H9 (cell line): ENCODE measurements around the gene NUP210L. TPM values are rescaled to one million over a fixed set of nuclear protein-coding genes. Genes with fewer than 3 reads are reported as not detected.

Experiments used
- DNase-seq: peaks from one replicate; pipeline ENCODE4 v3.0.0-alpha.2; 2017
- H2AFZ ChIP-seq: one replicate; pipeline ENCODE4 v1.6.1; 2013; ENCODE audit warnings: mild to moderate bottlenecking, low read length, control low read depth, moderate library complexity
- H2AK5ac ChIP-seq: 2 replicates; pipeline ENCODE4 v1.6.1; 2013; ENCODE audit warnings: low read length, control low read depth, mixed read lengths; ENCODE audit not compliant: insufficient read length
- H2BK120ac ChIP-seq: one replicate; pipeline ENCODE4 v1.6.1; 2013; ENCODE audit warnings: low read depth, mild to moderate bottlenecking, low read length, control low read depth, inconsistent platforms; ENCODE audit not compliant: poor library complexity, severe bottlenecking
- H2BK12ac ChIP-seq: 2 replicates; pipeline ENCODE4 v1.6.1; 2013; ENCODE audit warnings: low read length, control low read depth, mixed read lengths, low read depth; ENCODE audit not compliant: insufficient read length
- H2BK15ac ChIP-seq: 2 replicates; pipeline ENCODE4 v1.6.1; 2013; ENCODE audit warnings: low read depth, low read length, control low read depth
- H2BK20ac ChIP-seq: one replicate; pipeline ENCODE4 v1.6.1; 2013; ENCODE audit warnings: low read depth, mild to moderate bottlenecking, low read length, control low read depth, inconsistent platforms; ENCODE audit not compliant: poor library complexity, severe bottlenecking
- H2BK5ac ChIP-seq: 2 replicates; pipeline ENCODE4 v1.6.1; 2013; ENCODE audit warnings: low read length, control low read depth, mixed read lengths; ENCODE audit not compliant: insufficient read length
- H3K14ac ChIP-seq: 2 replicates; pipeline ENCODE4 v1.6.1; 2013; ENCODE audit warnings: low read length, control low read depth; ENCODE audit not compliant: insufficient read depth
- H3K18ac ChIP-seq: 2 replicates; pipeline ENCODE4 v1.6.1; 2013; ENCODE audit warnings: low read depth, mild to moderate bottlenecking, mixed read lengths, low read length, control low read depth; ENCODE audit not compliant: insufficient read length
- H3K23ac ChIP-seq: 2 replicates; pipeline ENCODE4 v1.6.1; 2013; ENCODE audit warnings: low read length, control low read depth, mixed read lengths, low read depth; ENCODE audit not compliant: insufficient read length
- H3K23me2 ChIP-seq: 2 replicates; pipeline ENCODE4 v1.6.1; 2013; ENCODE audit warnings: low read depth, mild to moderate bottlenecking, mixed read lengths, low read length, control low read depth; ENCODE audit not compliant: insufficient read length, poor library complexity, severe bottlenecking
- H3K27ac ChIP-seq: 2 replicates; pipeline ENCODE4 v1.5.1; 2013; ENCODE audit warnings: low read length, control low read depth, mixed read lengths, low read depth; ENCODE audit not compliant: insufficient read length
- H3K27me3 ChIP-seq: 2 replicates; pipeline ENCODE4 v1.6.1; 2013; ENCODE audit warnings: low read length, control low read depth, inconsistent platforms; ENCODE audit not compliant: insufficient read depth
- H3K4ac ChIP-seq: 2 replicates; pipeline ENCODE4 v1.6.1; 2013; ENCODE audit warnings: low read depth, mild to moderate bottlenecking, control low read depth, inconsistent platforms, low read length, moderate library complexity
- H3K4me1 ChIP-seq: 2 replicates; pipeline ENCODE4 v1.6.1; 2013; ENCODE audit warnings: low read length, control low read depth, inconsistent platforms; ENCODE audit not compliant: insufficient read depth
- H3K4me2 ChIP-seq: 2 replicates; pipeline ENCODE4 v1.6.1; 2013; ENCODE audit warnings: low read length, control low read depth, mixed read lengths; ENCODE audit not compliant: insufficient read length, insufficient read depth
- H3K56ac ChIP-seq: 2 replicates; pipeline ENCODE4 v1.6.1; 2013; ENCODE audit warnings: low read depth, mild to moderate bottlenecking, mixed read lengths, low read length, control low read depth; ENCODE audit not compliant: insufficient read length
- H3K79me1 ChIP-seq: 2 replicates; pipeline ENCODE4 v1.6.1; 2013; ENCODE audit warnings: low read depth, mild to moderate bottlenecking, moderate library complexity, low read length, control low read depth, inconsistent platforms; ENCODE audit not compliant: insufficient read depth, poor library complexity, severe bottlenecking
- H3K79me2 ChIP-seq: 2 replicates; pipeline ENCODE4 v1.6.1; 2013; ENCODE audit warnings: low read length, control low read depth, inconsistent platforms; ENCODE audit not compliant: insufficient read depth
- H3K9ac ChIP-seq: 2 replicates; pipeline ENCODE4 v1.6.1; 2013; ENCODE audit warnings: low read length, control low read depth, mixed read lengths; ENCODE audit not compliant: insufficient read length; ENCODE audit errors: extremely low read depth
- H3K9me3 ChIP-seq: one replicate; pipeline ENCODE4 v1.6.1; 2013; ENCODE audit warnings: low read depth, low read length, inconsistent platforms; ENCODE audit not compliant: control insufficient read depth
- H3T11ph ChIP-seq: one replicate; pipeline ENCODE4 v1.6.1; 2013; ENCODE audit warnings: mild to moderate bottlenecking, low read length, control low read depth, inconsistent platforms
- H4K20me1 ChIP-seq: one replicate; pipeline ENCODE4 v1.6.1; 2013; ENCODE audit not compliant: control insufficient read depth, insufficient read length, insufficient read depth
- H4K5ac ChIP-seq: 2 replicates; pipeline ENCODE4 v1.6.1; 2013; ENCODE audit warnings: low read depth, mild to moderate bottlenecking, mixed read lengths, low read length, control low read depth; ENCODE audit not compliant: insufficient read length
- H4K8ac ChIP-seq: replicated peaks from 2 replicates; pipeline ENCODE4 v1.6.1; 2013; ENCODE audit warnings: low read length, control low read depth, mixed read lengths, low read depth; ENCODE audit not compliant: insufficient read length
- H4K91ac ChIP-seq: 2 replicates; pipeline ENCODE4 v1.6.1; 2013; ENCODE audit warnings: low read depth, mild to moderate bottlenecking, moderate library complexity, mixed read lengths, low read length, control low read depth; ENCODE audit not compliant: insufficient read length
- H3K27ac Mint-ChIP-seq, 3 experiments: 2 replicates in 2 of 3; 3 replicates in 1 of 3; pipeline ENCODE4 v1.8.0; 2020 to 2021; ENCODE audit warnings: mixed read lengths in 3 of 3, mild to moderate bottlenecking in 1 of 3, moderate library complexity in 1 of 3
- H3K27me3 Mint-ChIP-seq: 2 replicates; pipeline ENCODE4 v1.8.0; 2021; ENCODE audit warnings: low read depth, mild to moderate bottlenecking, moderate library complexity, mixed read lengths
- H3K36me3 Mint-ChIP-seq, 3 experiments: 2 replicates in 2 of 3; 3 replicates in 1 of 3; pipeline ENCODE4 v1.8.0; 2020 to 2021; ENCODE audit warnings: low read depth in 3 of 3, mixed read lengths in 3 of 3; ENCODE audit not compliant: insufficient read depth in 1 of 3
- H3K4me1 Mint-ChIP-seq, 2 experiments: 2 replicates each; pipeline ENCODE4 v1.8.0; 2020; ENCODE audit warnings: mixed read lengths in 2 of 2
- H3K4me3 Mint-ChIP-seq, 2 experiments: 2 replicates in 1 of 2; 3 replicates in 1 of 2; pipeline ENCODE4 v1.8.0; 2020 to 2021; ENCODE audit warnings: mild to moderate bottlenecking in 2 of 2, mixed read lengths in 2 of 2, moderate library complexity in 1 of 2
- H3K9me3 Mint-ChIP-seq, 2 experiments: 2 replicates in 1 of 2; 3 replicates in 1 of 2; pipeline ENCODE4 v1.8.0; 2020; ENCODE audit warnings: mild to moderate bottlenecking in 2 of 2, mixed read lengths in 2 of 2, moderate library complexity in 1 of 2
- WGBS: extraction: QIAGEN DNeasy Blood & Tissue Kit; methylation state at CpG from one replicate; pipeline ENCODE4 v1.1.7; 2013; ENCODE audit warnings: missing lambda C conversion rate, low lambda C conversion rate, mixed read lengths; ENCODE audit not compliant: insufficient read length; ENCODE audit errors: extremely low coverage; 5-methylcytosine and 5-hydroxymethylcytosine counted together
- total RNA-seq: library from RNA; stranded (reverse); gene quantifications from 2 replicates; pipeline ENCODE4 v1.2.1, GENCODE V29; 2021
- TF ChIP-seq, protein P1 (sequence below): fragments of 200-600 bp; sonication (generic); conservative IDR thresholded peaks from 3 replicates; pipeline ENCODE4 v1.8.0; 2021; ENCODE audit warnings: antibody characterized with exemption, mild to moderate bottlenecking

NUP210L gene
- total RNA-seq, 1 experiment from 2014 or later = 0.04 TPM

DNA sequence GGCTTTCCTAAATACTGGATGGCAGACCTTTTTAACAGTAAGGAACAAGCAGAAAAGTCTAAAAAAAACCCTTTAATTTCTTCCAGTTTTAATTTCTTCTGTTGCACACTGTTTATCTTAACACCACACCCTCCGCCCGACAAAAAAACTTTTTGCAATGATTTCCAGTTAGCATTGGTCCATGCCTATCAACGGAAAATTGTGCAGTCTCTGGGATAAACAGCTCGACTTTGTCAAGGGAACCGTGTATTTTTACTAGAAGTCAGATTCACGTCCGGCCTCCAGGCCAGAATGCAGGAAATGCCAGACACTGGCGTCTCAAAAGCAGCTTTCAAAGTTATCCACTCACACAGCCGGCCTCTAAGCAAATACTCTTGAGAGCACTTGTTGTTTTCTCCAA is 378 bp upstream of the NUP210L start:
- H3K9me3 Mint-ChIP-seq = no peaks in the 10 kb centered on the region
- H2BK15ac ChIP-seq = no peak overlapping the region

More for the DNA sequence above, 378 bp upstream of the NUP210L start:
- Histone ChIP-seq H2AK5ac (no peak overlapping the region), H3K27ac (no peak overlapping the region), H2BK5ac (no peak overlapping the region), H4K20me1 (no peaks in the 10 kb centered on the region), H3K23ac (no peak overlapping the region), H3K4ac (no peak overlapping the region), H3K4me1 (no peaks in the 10 kb centered on the region), H3K9me3 (no peaks in the 10 kb centered on the region), H3T11ph (no peak overlapping the region), H4K91ac (no peak overlapping the region), H3K9ac (no peak overlapping the region), H3K18ac (no peak overlapping the region), H3K56ac (no peak overlapping the region), H2AFZ (no peak overlapping the region), H2BK120ac (no peak overlapping the region), H2BK20ac (no peak overlapping the region), H3K23me2 (no peaks in the 10 kb centered on the region), H3K4me2 (no peak overlapping the region), H3K27me3 (no peaks in the 10 kb centered on the region), H2BK12ac (no peak overlapping the region), H3K79me1 (no peaks in the 10 kb centered on the region), H4K8ac (no peak overlapping the region), H3K14ac (no peak overlapping the region), H4K5ac (no peak overlapping the region), H3K79me2 (no peaks in the 10 kb centered on the region)
- Mint-ChIP-seq H3K4me3 (no peak overlapping the region), H3K27me3 (peaks cover 1% of the 10 kb centered on the region; the same call in 1 of the 2 replicates), H3K27ac (peak overlapping the region in 2 of 3 experiments; percentile 45 to 85; a peak in 4 of 7 replicates), H3K4me1 (peaks cover 12 to 26% of the 10 kb centered on the region in 2 experiments), H3K36me3 (peaks cover 27 to 46% (median 42%) of the 10 kb centered on the region in 3 experiments)
- WGBS = no CpG with 5 or more reads among the region's 9 CpGs
- TF ChIP-seq, protein P1, sequence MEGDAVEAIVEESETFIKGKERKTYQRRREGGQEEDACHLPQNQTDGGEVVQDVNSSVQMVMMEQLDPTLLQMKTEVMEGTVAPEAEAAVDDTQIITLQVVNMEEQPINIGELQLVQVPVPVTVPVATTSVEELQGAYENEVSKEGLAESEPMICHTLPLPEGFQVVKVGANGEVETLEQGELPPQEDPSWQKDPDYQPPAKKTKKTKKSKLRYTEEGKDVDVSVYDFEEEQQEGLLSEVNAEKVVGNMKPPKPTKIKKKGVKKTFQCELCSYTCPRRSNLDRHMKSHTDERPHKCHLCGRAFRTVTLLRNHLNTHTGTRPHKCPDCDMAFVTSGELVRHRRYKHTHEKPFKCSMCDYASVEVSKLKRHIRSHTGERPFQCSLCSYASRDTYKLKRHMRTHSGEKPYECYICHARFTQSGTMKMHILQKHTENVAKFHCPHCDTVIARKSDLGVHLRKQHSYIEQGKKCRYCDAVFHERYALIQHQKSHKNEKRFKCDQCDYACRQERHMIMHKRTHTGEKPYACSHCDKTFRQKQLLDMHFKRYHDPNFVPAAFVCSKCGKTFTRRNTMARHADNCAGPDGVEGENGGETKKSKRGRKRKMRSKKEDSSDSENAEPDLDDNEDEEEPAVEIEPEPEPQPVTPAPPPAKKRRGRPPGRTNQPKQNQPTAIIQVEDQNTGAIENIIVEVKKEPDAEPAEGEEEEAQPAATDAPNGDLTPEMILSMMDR = no peak
- no peak for DNase-seq
